Memory B cell (primary cell): ENCODE data around the gene OR4D11.
"Not testable (repeated sequence)": the region's sequence is repeated elsewhere in the genome, so short reads cannot be mapped to it uniquely, and the experiment has no call there.

ENCODE experiments used
- ATAC-seq: fragments of 150-1000 bp; cut with Tn5 transposase; 2 replicates; pipeline ENCODE4 v1.10.0; 2021; ENCODE audit warnings: low read depth, mild to moderate bottlenecking, moderate library complexity
- DNase-seq, 2 donors: peaks; one replicate each; pipeline ENCODE4 v3.0.0; 2022; ENCODE audit warnings: low spot score in 2 of 2
- H3K27ac Mint-ChIP-seq: one replicate; pipeline ENCODE4 v1.8.0; 2022; ENCODE audit warnings: mild to moderate bottlenecking, moderate library complexity, mixed read lengths
- H3K27me3 Mint-ChIP-seq: one replicate; pipeline ENCODE4 v1.8.0; 2022; ENCODE audit warnings: mixed read lengths
- H3K36me3 Mint-ChIP-seq: one replicate; pipeline ENCODE4 v1.8.0; 2022; ENCODE audit warnings: mild to moderate bottlenecking, mixed read lengths
- H3K4me1 Mint-ChIP-seq: one replicate; pipeline ENCODE4 v1.8.0; 2022; ENCODE audit warnings: mixed read lengths
- H3K4me3 Mint-ChIP-seq: one replicate; pipeline ENCODE4 v1.8.0; 2022; ENCODE audit warnings: mild to moderate bottlenecking, moderate library complexity, mixed read lengths
- H3K9me3 Mint-ChIP-seq: one replicate; pipeline ENCODE4 v1.8.0; 2022; ENCODE audit warnings: mixed read lengths

OR4D11 gene

GRCh38 chr11:59503276-59503675 is at the start of gene OR4D11:
OR4D11 (plus strand) TSS chr11:59503576; CDS start chr11:59503576, 0 bp downstream.
- ATAC-seq: no peak
- Mint-ChIP-seq H3K27me3 (peaks cover 23% of the 10 kb centered on the region), H3K36me3 (peaks cover 2% of the 10 kb centered on the region), H3K9me3 (no peaks in the 10 kb centered on the region), H3K4me1 (no peaks in the 10 kb centered on the region), H3K27ac (no peak within 1 kb of the TSS), H3K4me3 (no peak within 1 kb of the TSS)
- DNase-seq: no peak

DNA sequence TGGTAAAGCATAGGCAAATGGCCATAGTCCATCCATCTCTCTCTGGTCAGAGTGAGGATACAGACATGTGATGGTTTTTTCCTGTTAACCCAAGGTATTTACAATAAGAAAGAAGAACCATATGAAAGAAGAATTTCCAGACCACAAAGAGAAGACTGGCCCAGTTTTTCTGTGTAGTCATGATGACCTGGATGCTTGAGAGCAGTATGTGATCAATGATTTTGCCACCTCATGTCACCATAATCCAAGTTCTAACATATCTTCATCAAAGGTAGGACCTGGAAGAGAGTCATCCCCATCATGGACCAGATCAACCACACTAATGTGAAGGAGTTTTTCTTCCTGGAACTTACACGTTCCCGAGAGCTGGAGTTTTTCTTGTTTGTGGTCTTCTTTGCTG is 46.7 kb upstream of the OR4D11 start, which contains the start of gene OR4D6:
Gene OR4D6 (plus strand): TSS at position 301 of the 400 bp plus-strand sequence. CDS start 0 bp downstream, at position 301.
- H3K27me3 Mint-ChIP-seq: peaks cover 18% of the 10 kb centered on the region
- no peak within 1 kb of the TSS for H3K4me3 Mint-ChIP-seq
- H3K27ac Mint-ChIP-seq: no peak within 1 kb of the TSS
- ATAC-seq: no peak
- no peaks in the 10 kb centered on the region for H3K9me3 Mint-ChIP-seq
- no peaks in the 10 kb centered on the region for H3K36me3 Mint-ChIP-seq
- DNase-seq: no peak
- no peaks in the 10 kb centered on the region for H3K4me1 Mint-ChIP-seq

DNA sequence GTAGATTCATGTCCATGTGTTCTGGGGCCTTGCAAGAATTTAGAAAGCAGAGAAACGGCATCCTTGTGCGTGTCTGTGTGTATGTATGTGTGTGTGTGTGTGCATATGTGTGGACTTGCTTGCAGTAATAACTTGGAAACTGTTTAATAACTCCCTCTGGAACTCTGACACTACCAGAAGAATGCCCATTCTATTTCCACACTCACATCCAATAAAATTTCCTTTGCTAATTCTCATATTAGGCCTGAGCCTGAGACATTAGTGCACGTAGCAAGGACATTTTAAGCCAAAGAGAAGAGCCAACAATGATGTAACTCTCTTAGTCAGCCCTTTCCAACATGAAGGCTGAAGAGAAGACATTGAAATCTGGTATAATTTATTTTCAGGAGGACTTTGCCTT is 43.5 kb upstream of the OR4D11 start:
- DNase-seq (no peak), ATAC-seq (no peak)
- Mint-ChIP-seq H3K4me1 (no peaks in the 10 kb centered on the region), H3K36me3 (no peaks in the 10 kb centered on the region), H3K27ac (no peak overlapping the region), H3K27me3 (peaks cover 20% of the 10 kb centered on the region), H3K9me3 (no peaks in the 10 kb centered on the region), H3K4me3 (no peak overlapping the region)

DNA sequence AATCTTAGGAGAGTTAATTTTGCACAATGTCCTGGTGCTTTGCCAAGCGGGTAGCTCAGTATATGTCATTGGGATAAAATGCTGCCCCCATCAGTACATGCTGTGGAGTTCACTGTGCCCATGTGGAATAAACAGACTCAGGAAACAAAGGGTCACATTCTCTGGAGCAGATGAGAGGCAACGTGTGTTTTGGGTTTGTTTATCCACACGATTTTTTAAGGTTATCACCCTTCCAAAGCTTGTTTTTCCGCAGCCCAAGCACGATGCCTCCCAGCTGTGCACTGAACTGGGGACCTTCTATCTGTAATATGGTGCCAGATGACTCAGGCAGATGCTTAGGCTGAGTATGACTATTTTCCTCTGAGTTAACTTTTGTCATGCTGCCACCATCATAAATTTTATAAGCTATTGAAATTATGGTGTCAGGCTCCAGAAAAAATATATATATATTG is 40.2 kb upstream of the OR4D11 start:
- H3K4me3 Mint-ChIP-seq: no peak overlapping the region
- H3K27me3 Mint-ChIP-seq: peaks cover 14% of the 10 kb centered on the region
- H3K36me3 Mint-ChIP-seq: no peaks in the 10 kb centered on the region
- no peaks in the 10 kb centered on the region for H3K4me1 Mint-ChIP-seq
- no peak overlapping the region for H3K27ac Mint-ChIP-seq
- DNase-seq (no peak), ATAC-seq (no peak)
- no peaks in the 10 kb centered on the region for H3K9me3 Mint-ChIP-seq

GRCh38 chr11:59473015-59473414 is 30.4 kb upstream of the OR4D11 start, which contains the start of gene OR4D10:
OR4D10 (plus strand) TSS chr11:59473315; CDS start chr11:59477430, 4,115 bp downstream.
- Mint-ChIP-seq H3K4me1 (peaks cover 12% of the 10 kb centered on the region), H3K36me3 (no peaks in the 10 kb centered on the region), H3K4me3 (no peak within 1 kb of the TSS), H3K27me3 (peaks cover 7% of the 10 kb centered on the region), H3K9me3 (no peaks in the 10 kb centered on the region), H3K27ac (no peak within 1 kb of the TSS)
- no peak for ATAC-seq
- no peak for DNase-seq

- ATAC-seq (no peak), DNase-seq (no peak)
- H3K36me3 Mint-ChIP-seq: no peaks in the 10 kb centered on the region
- no peak overlapping the region for H3K27ac Mint-ChIP-seq
- H3K4me1 Mint-ChIP-seq: peaks cover 12% of the 10 kb centered on the region
- no peaks in the 10 kb centered on the region for H3K9me3 Mint-ChIP-seq
- H3K27me3 Mint-ChIP-seq: peaks cover 10% of the 10 kb centered on the region
- H3K4me3 Mint-ChIP-seq: no peak overlapping the region
These were observed 28.2 kb upstream of the OR4D11 start for GRCh38 chr11:59475176-59475575.

GRCh38 chr11:59479906-59480305 is 23.5 kb upstream of the OR4D11 start:
- Mint-ChIP-seq H3K9me3 (no peaks in the 10 kb centered on the region), H3K4me3 (no peak overlapping the region), H3K4me1 (peaks cover 12% of the 10 kb centered on the region), H3K36me3 (no peaks in the 10 kb centered on the region), H3K27me3 (peaks cover 13% of the 10 kb centered on the region), H3K27ac (no peak overlapping the region)
- DNase-seq (no peak), ATAC-seq (no peak)

DNA sequence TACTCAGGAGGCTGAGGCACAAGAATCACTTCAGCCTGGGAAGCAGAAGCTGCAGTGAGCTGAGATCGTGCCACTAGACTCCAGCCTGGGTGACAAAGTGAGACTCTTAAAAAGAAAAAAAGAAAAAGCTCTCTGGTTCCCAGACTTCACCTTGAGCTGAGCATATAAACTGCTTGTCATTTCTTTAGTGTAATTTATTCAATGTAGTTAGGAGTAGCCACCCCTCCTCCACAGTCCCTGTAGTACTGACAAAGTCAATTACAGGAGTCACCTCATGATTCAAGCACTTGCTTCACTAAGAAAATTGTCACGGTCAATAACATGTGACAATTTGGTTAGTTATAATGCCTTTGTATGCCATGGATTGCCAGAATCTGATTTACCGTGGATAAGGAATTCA is 23.0 kb upstream of the OR4D11 start:
- peaks cover 12% of the 10 kb centered on the region for H3K27me3 Mint-ChIP-seq
- H3K27ac Mint-ChIP-seq: no peak overlapping the region
- H3K4me3 Mint-ChIP-seq: no peak overlapping the region
- no peak for ATAC-seq
- no peaks in the 10 kb centered on the region for H3K9me3 Mint-ChIP-seq
- no peak for DNase-seq
- H3K36me3 Mint-ChIP-seq: no peaks in the 10 kb centered on the region
- H3K4me1 Mint-ChIP-seq: peaks cover 10% of the 10 kb centered on the region

GRCh38 chr11:59501931-59502330 is 1.4 kb upstream of the OR4D11 start:
- DNase-seq: no peak
- Mint-ChIP-seq H3K27ac (no peak overlapping the region), H3K36me3 (peaks cover 2% of the 10 kb centered on the region), H3K4me1 (no peaks in the 10 kb centered on the region), H3K27me3 (peaks cover 23% of the 10 kb centered on the region), H3K4me3 (no peak overlapping the region), H3K9me3 (no peaks in the 10 kb centered on the region)
- no peak for ATAC-seq

GRCh38 chr11:59510941-59511589 is 7.7 kb downstream of the OR4D11 start, which contains the start of gene OR4D9:
OR4D9 (plus strand) TSS chr11:59511539; CDS start chr11:59514913, 3,374 bp downstream.
- ATAC-seq (no peak), DNase-seq (no peak)
- Mint-ChIP-seq H3K27ac (no peak within 1 kb of the TSS), H3K4me3 (no peak within 1 kb of the TSS), H3K4me1 (peaks cover 2% of the 10 kb centered on the region), H3K36me3 (no peaks in the 10 kb centered on the region), H3K27me3 (peaks cover 14% of the 10 kb centered on the region), H3K9me3 (no peaks in the 10 kb centered on the region)

GRCh38 chr11:59511675-59512074 is 8.3 kb downstream of the OR4D11 start:
- H3K36me3 Mint-ChIP-seq: no peaks in the 10 kb centered on the region
- DNase-seq (no peak), ATAC-seq (no peak)
- no peaks in the 10 kb centered on the region for H3K9me3 Mint-ChIP-seq
- peaks cover 14% of the 10 kb centered on the region for H3K27me3 Mint-ChIP-seq
- H3K27ac Mint-ChIP-seq: no peak overlapping the region
- peaks cover 2% of the 10 kb centered on the region for H3K4me1 Mint-ChIP-seq
- no peak overlapping the region for H3K4me3 Mint-ChIP-seq

DNA sequence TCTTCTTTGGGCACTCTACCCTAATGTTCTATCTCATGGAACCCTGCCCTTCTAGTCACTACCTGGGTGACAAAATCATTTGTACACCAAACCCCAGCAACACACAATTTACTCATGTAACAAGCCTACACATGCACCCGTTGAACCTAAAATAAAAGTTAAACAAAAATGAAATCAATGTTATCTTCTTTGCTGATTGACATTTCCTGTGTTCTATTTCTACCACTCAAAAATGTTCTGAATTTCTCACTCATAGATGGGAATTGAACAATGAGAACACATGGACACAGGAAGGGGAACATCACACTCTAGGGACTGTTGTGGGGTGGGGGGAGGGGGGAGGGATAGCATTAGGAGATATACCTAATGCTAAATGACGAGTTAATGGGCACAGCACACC is 16.8 kb downstream of the OR4D11 start:
- H3K27ac Mint-ChIP-seq, H3K36me3 Mint-ChIP-seq, H3K4me1 Mint-ChIP-seq, H3K4me3 Mint-ChIP-seq, H3K9me3 Mint-ChIP-seq, ATAC-seq, DNase-seq: not testable (repeated sequence)
- peaks cover 10% of the 10 kb centered on the region for H3K27me3 Mint-ChIP-seq

GRCh38 chr11:59520741-59521140 is 17.4 kb downstream of the OR4D11 start:
- no peak overlapping the region for H3K27ac Mint-ChIP-seq
- peaks cover 2% of the 10 kb centered on the region for H3K4me1 Mint-ChIP-seq
- H3K4me3 Mint-ChIP-seq: no peak overlapping the region
- peaks cover 6% of the 10 kb centered on the region for H3K27me3 Mint-ChIP-seq
- no peak for DNase-seq
- H3K9me3 Mint-ChIP-seq: no peaks in the 10 kb centered on the region
- no peak for ATAC-seq
- H3K36me3 Mint-ChIP-seq: no peaks in the 10 kb centered on the region

DNA sequence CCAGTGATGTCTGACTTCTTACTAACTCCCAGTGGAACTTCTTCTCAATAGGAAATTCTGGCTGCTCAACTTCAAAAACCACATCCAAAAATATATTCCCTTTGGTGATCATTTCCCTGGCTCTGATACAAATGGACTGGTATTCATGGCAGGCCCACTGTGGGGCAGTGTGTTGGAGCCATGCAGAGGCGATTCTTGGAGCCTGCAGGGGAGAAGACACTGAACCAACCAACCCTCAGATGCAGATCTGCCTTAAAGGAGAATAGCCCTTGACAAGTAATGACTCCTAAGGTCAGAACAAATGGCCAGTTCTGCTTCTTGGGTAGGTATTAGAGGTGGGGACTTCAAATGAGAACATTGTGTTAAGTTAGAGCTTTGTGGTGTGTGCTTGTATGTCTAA is 20.2 kb downstream of the OR4D11 start:
- Mint-ChIP-seq H3K4me1 (peaks cover 2% of the 10 kb centered on the region), H3K27ac (no peak overlapping the region), H3K9me3 (no peaks in the 10 kb centered on the region), H3K36me3 (no peaks in the 10 kb centered on the region), H3K4me3 (no peak overlapping the region), H3K27me3 (peaks cover 6% of the 10 kb centered on the region)
- ATAC-seq (no peak), DNase-seq (no peak)

- Mint-ChIP-seq H3K27me3 (peaks cover 11% of the 10 kb centered on the region), H3K36me3 (no peaks in the 10 kb centered on the region), H3K4me3 (no peak overlapping the region), H3K9me3 (no peaks in the 10 kb centered on the region), H3K4me1 (peaks cover 2% of the 10 kb centered on the region), H3K27ac (no peak overlapping the region)
- no peak for DNase-seq
- ATAC-seq: no peak
These were observed 25.3 kb downstream of the OR4D11 start for GRCh38 chr11:59528711-59529110.
